ENCODE results near the gene CYBRD1. TPM values are rescaled to one million over a fixed set of nuclear protein-coding genes. Genes with fewer than 3 reads are reported as not detected.
"Not testable (repeated sequence)": the region's sequence is repeated elsewhere in the genome, so short reads cannot be mapped to it uniquely, and the experiment has no call there.

CYBRD1 gene
- total RNA-seq, 1 donor from 2014 or later = 30.5 TPM

DNA sequence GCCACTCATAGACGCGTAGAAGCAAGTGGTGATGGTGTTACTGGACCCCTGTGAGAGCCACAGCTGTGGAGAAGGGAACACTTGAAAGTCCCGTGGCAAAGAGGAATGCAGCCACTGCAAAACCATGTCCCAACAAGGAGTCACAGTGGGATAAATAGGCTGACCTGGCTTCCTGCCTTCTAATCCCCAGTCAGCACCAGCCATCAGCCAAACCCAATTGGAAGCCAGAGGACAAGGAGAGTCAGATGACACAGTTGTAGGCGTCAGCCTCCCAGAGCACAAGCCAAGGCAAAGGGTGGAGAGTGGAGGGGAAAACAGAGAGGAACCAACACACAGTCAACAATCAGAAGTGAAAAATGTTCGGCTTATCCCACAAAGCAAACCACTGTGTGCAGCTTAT, 5.5 kb upstream of the CYBRD1 start:
- no peak for DNase-seq

DNA sequence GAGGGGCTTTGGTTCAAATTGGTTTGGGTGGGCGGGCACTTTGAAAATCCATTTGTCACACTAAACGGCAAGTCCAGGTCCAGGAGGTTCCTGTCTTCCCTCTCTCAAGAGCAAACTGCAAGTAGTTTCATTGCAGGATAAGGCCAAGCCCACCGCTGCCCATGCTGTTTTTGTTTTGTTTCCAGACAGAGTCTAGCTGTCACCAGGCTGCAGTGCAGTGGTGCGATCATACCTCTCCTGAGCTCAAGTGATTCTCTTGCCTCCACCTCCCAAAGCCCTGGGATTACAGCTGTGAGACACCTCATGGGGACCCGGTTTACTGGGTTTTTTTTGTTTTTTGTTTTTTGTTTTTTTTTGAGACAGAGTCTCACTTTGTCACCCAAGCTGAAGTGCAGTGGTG, 1.8 kb upstream of the CYBRD1 start:
- DNase-seq = no peak

DNA sequence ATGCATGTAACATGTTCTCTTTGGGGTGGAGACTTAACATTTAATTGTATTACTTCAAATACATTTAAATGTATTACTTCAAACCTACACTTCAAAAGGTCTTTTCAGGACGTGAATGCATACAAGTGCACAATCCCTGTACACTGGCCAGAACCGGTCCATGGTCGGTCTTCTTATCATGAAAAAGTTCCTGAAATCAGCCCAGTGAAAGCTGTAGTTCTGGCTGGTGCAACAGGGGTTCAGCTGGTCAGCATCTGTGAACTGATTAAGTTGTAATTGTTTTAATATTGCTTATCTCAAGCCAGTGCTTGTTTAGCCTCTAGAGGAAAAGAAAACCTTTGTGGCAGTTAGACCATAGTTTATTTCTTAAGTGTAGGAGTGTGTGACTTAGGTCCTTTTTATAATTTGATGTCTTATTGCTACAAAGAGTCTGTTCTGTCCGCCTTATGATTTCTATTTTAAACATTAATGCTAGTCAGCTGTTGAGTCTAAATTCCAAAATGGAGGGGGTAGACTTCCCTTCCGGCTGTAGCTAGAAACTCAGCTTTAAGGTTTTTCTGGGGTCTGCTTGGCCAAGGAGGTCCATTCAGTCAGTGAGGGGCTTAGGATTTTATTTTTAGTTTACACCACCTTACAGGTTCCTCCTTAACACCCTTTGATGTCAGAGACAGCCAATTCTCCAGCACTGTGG, 768 bp upstream of the CYBRD1 start:
- DNase-seq = no peak

DNA sequence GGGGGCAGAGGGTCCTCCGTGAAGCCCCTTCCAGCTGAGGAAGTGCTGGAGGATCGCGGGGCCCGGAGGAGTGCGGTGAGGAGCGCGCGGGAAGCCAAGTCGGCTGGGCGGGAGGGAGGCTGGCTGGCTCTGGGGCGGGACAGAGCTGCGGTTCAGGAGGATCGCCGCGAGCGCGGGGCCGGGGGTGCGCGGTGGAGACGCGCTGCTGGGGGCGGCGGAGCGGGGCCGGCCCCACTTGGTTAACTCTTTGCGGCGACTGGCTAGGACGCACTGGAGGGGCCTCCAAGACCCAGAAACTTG, 464 bp downstream of the CYBRD1 start:
- peak; percentile 53 for DNase-seq

- DNase-seq = peak; percentile 80
Observed at GRCh38 chr2:171523088-171524017, 1.1 kb downstream of the CYBRD1 start.

DNA sequence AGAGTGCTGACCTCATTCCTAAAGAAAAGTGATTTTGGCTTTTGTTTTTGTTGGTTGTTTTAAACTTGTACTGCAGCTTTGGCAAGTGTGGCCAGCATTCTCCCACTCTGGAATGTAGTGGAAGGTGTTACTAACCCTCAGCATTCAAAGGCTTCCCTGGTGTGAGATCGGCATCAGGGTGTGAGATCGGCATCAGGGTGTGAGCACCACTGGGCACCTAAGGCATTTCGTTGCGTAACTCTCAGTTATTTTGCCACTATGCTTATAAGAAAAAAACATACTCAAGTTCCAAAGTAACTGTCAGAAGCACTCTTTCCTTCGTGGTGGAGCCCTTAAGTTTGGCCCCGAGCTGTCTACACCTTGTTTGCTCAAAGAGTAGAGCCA, 1.7 kb downstream of the CYBRD1 start:
- DNase-seq = peak; percentile 21

DNA sequence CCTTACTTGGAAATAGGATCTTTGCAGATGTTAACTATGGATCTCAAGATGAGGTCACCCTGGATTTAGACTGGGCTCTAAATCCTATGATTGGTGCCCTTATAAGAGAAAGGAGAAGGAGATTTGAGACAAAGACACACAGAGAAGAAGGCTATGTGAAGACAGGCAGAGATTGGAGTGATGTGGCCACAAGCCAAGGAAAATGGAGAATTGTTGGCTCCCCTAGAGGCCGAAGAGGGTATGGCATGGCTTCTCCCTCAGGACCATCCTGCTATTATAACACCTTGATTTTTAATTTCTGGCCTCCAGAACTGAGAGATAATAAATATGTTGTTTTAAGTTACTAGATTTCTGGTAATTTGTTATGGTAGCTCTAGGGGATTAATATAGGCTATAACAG, 7.6 kb downstream of the CYBRD1 start:
- peak; percentile 29 for DNase-seq

GRCh38 chr2:171530378-171530777, 8.1 kb downstream of the CYBRD1 start:
- no peak for DNase-seq

DNA sequence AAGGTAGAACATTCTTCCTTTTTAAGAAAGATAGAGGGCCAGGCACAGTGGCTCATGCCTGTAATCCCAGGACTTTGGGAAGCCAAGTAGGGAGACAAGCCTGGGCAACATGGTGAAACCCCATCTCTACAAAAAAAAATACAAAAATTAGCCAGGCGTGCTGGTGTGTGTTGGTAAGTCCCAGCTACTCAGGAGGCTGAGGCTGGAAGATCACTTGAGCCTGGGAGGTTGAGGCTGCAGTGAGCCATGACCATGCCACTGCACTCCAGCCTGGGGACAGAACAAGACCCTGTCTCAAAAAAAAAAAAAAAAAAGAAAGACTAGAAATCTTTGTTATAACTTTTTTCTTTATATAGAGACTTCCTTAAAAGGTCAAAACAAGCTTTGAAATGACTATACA, 8.6 kb downstream of the CYBRD1 start:
- DNase-seq = not testable (repeated sequence)

DNA sequence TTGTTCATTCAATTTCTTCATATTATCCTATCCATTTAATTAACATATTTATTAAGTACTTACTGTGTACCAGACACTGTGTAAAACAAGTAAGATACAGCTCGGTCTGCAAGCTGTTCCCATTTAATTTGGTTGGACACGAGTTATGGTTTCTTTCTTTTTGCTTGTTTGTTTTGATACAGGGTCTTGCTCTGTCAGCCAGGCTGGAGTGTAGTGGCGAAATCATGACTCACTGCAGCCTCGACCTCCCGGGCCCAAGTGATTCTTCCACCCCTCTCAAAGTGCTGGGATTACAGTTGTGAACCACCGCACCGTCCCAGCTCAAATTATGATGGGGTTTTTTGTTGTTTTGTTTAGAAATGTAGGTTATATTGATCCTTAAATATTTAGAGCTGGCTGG, 9.0 kb downstream of the CYBRD1 start:
- DNase-seq = peak; percentile 70

DNA sequence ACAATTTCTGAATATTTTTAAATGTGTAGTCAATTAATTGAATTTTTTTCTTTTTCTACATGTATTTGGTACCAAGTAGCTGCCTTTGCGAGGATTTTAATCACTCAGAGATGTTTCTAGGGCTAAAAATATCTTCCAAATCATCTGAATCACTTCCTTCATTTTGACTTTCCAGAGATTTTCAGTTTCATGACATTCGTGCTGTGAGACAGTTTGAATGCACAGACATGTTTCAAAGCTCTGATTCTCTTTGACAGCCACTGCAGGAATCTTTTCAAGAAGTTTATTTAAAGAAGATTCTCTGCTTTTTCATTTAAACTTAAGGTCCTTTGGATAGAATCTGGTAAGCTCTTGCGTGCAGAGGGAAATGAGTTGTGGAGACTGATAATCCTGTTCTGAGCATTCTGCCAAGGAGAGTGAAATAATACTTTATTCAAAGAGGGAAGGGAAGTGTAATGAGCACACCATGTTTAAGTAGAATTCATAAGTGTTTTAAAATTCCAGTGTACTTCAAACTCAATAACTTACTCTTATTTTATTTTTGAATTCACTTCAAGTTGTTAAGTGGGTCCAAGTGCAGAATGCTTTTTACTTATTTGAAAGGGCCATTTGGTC, 9.7 kb downstream of the CYBRD1 start:
- DNase-seq = no peak

GRCh38 chr2:171533331-171533730, 11.1 kb downstream of the CYBRD1 start:
- no peak for DNase-seq

DNA sequence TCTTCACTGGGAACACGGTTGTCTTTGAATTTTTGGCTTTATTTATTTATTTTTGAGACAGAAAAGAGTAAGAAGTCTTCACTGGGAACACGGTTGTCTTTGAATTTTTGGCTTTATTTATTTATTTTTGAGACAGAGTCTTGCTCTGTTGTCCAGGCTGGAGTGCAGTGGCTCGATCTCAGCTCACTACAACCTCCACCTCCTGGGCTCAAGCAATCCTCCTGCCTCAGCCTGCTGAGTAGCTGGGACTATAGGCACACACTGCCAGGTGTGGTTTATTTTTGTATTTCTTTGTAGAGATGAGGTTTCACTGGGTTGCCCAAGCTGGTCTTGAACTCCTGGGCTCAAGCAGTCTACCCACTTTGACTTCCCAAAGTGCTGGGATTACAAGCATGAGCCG, 13.3 kb downstream of the CYBRD1 start:
- not testable (repeated sequence) for DNase-seq

DNA sequence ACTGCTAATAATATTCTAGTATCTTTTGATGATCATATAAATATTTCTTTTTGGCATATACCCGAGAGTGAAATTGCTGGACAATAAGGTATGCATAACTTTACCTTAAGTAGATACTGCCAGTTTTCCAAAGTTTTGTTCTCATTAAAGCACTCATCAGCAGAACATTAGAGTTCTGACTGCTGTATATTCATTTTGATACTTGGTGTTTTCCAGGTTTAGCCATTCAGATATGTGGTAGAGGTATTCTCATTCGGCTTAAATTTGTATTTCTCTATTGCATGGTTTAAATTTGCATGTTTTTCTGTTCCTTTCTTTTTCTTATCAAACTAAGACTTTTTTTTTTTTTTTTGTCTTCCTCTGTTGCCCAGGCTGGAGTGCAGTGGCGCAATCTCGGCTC, 18.2 kb downstream of the CYBRD1 start:
- no peak for DNase-seq

DNA sequence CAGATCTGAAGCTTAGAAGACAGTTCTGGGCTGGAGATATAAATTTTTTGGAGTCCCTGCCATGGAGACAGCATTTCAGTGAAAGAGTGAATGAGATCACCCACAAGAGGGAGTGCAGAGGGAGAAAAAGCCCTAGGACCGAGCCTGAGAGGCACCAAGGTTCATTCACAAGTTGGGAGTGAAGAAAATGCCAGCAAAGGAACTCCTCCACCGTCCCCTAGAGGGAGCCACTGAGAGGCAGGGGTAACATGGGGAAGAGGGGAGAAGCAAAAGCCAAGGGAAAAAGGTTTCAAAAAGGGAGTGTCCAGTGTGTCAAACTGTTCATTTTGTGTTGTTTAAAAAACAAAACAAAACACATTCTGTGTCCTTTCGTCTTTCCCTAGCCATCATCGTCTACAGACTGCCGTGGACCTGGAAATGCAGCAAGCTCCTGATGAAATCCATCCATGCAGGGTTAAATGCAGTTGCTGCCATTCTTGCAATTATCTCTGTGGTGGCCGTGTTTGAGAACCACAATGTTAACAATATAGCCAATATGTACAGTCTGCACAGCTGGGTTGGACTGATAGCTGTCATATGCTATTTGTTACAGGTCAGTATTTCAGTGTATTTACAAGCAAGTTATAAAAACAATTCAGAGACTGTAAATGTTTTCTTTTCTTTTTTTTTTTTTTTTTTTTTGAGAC, 19.1 kb downstream of the CYBRD1 start:
- DNase-seq = no peak

DNA sequence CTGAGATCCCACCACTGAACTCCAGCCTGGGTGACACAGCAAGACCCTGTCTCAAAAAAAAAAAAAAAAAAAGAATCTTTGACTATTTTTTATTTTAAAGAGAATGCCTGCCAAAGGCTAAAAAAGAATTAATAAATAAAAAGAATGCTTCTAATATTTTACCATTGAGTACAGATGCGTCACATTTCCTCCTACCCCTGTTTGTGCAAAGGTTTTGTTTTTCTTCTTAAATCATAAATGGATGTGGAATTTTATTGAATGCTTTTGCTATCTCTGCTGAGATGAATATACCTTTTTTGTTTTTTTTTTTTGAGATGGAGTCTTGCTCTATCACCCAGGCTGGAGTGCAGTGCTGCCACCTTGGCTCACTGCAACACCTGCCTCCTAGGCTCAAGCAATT, 22.8 kb downstream of the CYBRD1 start:
- DNase-seq = peak; percentile 46

- DNase-seq = no peak
Observed at GRCh38 chr2:171547256-171547655, 25.0 kb downstream of the CYBRD1 start.

- no peak for DNase-seq
Observed at GRCh38 chr2:171547720-171548119, 25.4 kb downstream of the CYBRD1 start.

DNA sequence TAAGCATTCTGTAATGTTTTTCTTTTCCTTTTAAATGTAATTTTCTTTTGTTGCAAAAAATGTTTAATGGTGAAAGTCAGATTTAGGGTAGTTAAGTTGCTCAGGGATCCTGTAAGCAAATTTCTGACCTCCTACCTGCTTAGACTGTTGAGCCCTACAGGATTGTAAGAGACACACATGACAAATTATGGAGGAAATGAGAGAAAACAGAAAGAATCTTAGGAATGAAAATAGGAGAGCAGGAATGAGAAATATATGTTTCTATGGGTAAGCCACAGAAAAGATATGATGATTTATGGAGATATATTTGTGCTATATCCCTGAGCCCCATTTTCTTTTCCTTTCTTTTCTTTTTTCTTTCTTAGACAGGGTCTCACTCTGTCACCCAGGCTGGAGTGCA, 28.3 kb downstream of the CYBRD1 start:
- DNase-seq = no peak

DNA sequence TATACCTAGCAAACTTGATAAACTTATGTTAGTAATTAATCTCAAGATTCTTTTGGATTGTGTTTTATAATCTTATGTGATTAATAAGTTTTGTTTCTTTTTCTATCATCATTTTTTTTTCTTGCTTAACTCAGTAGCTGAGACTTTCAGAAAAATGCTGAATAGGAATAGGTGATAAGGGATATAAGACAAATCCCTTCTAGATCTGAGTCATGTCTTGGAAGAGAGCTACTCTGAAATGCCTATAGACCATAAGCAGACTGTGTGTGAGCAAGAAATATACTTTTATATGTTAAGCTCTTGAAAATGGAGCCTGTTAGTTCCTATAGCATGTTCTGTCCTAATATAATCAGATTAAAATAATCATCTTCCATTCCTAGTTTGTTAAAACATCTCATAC, 29.6 kb downstream of the CYBRD1 start:
- no peak for DNase-seq

DNA sequence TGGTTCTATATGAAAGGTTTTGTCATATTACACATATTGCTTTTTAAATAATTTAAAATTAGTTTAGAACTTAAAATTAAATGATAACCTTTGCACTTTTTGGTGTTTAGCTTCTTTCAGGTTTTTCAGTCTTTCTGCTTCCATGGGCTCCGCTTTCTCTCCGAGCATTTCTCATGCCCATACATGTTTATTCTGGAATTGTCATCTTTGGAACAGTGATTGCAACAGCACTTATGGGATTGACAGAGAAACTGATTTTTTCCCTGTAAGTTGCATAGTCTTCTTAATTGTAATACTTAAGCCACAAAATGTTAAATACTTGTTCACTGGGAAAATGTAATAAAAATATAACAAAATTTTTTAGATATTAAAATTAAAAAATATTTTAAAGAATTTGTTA, 31.0 kb downstream of the CYBRD1 start:
- no peak for DNase-seq

- no peak for DNase-seq
Observed at GRCh38 chr2:171553858-171554257, 31.6 kb downstream of the CYBRD1 start.

DNA sequence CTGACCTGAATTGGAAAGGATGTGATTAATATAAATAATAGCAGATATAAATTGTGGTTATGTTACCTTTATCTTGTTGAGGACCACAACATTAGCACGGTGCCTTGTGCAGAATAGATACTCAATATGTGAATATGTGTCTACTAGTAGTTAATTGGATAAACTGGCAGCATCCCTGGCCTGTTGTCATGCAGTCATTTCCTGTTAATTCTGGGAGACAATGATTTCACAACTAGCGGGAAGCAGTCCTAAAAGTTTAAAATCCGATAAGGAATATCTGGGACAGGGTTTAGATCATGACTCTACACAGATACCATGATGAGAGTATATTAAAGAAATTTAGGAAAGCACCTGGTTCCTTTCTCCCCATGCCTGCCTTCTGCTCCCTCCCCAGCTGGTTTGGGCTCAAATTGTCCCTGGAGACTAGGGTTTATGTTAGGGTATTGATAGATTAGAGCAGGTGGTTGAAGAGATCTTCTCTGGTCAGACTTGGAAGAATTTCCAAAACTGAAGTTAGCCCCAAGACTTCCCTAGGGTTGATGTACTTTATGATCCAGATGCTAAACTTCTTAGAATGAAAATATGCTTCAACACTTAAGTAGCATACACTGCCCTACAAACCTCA, 32.8 kb downstream of the CYBRD1 start:
- no peak for DNase-seq
